Activated CD8-positive, alpha-beta memory T cell treated with anti-CD3 and anti-CD28 coated beads, Interleukin-2, amount 10 ng/mL, durations not matched to agents 7 days and 5 days (primary cell): ENCODE data around the gene AP3S2. TPM values are rescaled to one million over a fixed set of nuclear protein-coding genes. Genes with fewer than 3 reads are reported as not detected.
"Not testable (repeated sequence)": the region's sequence is repeated elsewhere in the genome, so short reads cannot be mapped to it uniquely, and the experiment has no call there.

ENCODE experiments used
- ATAC-seq: fragments of 150-1000 bp; cut with Tn5 transposase; one replicate; pipeline ENCODE4 v1.10.0; 2021; ENCODE audit warnings: moderate library complexity
- CTCF ChIA-PET: fragments of 350-600 bp; sonication (Branson Sonifier 250); formaldehyde crosslinking; loops from one replicate; lab custom pipeline; 2021; ENCODE audit warnings: antibody characterized with exemption; lab: Charles Lee
- DNase-seq: peaks from one replicate; pipeline ENCODE4 v3.0.0-alpha.2; 2020
- H3K27ac Mint-ChIP-seq: one replicate; pipeline ENCODE4 v1.8.0; 2021; ENCODE audit warnings: mild to moderate bottlenecking, mixed read lengths
- H3K27me3 Mint-ChIP-seq: one replicate; pipeline ENCODE4 v1.8.0; 2021; ENCODE audit warnings: mixed read lengths
- H3K36me3 Mint-ChIP-seq: one replicate; pipeline ENCODE4 v1.8.0; 2021; ENCODE audit warnings: mild to moderate bottlenecking, mixed read lengths
- H3K4me1 Mint-ChIP-seq: one replicate; pipeline ENCODE4 v1.8.0; 2021; ENCODE audit warnings: mixed read lengths
- H3K4me3 Mint-ChIP-seq: one replicate; pipeline ENCODE4 v1.8.0; 2021; ENCODE audit warnings: mild to moderate bottlenecking, moderate library complexity, mixed read lengths
- H3K9me3 Mint-ChIP-seq: one replicate; pipeline ENCODE4 v1.8.0; 2022; ENCODE audit warnings: low read depth, mixed read lengths
- total RNA-seq, 2 experiments: library from RNA; stranded (reverse); gene quantifications; one replicate each; pipeline ENCODE4 v1.2.3, GENCODE V29; 2021

Gene AP3S2
- total RNA-seq, 2 experiments from 2014 or later, result 22.2 to 26.5 TPM

GRCh38 chr15:89874926-89875564 is 18.7 kb downstream of the AP3S2 start:
- Mint-ChIP-seq H3K27ac (no peak overlapping the region), H3K4me3 (no peak overlapping the region), H3K9me3 (no peaks in the 10 kb centered on the region), H3K4me1 (peaks cover 3% of the 10 kb centered on the region), H3K36me3 (peaks cover 11% of the 10 kb centered on the region), H3K27me3 (no peaks in the 10 kb centered on the region)
- DNase-seq, result peak; percentile 88
- CTCF ChIA-PET, result interaction anchor here (0.6 to 8.9 kb wide), 50 partner anchors 8 to 230 kb away, joined by 3 to 113 read pairs (median 4); partner anchors contain the start of genes ANPEP and AP3S2
- peak; percentile 100 for ATAC-seq

- CTCF ChIA-PET, result interaction anchor here (8.9 kb wide), 1 partner anchor 111 kb away, joined by 113 read pairs; no protein-coding TSS in a partner anchor
- H3K4me3 Mint-ChIP-seq, result no peak overlapping the region
- no peak for ATAC-seq
- no peak for DNase-seq
- H3K36me3 Mint-ChIP-seq, result peaks cover 10% of the 10 kb centered on the region
- no peaks in the 10 kb centered on the region for H3K9me3 Mint-ChIP-seq
- H3K27me3 Mint-ChIP-seq, result no peaks in the 10 kb centered on the region
- no peak overlapping the region for H3K27ac Mint-ChIP-seq
- peaks cover 3% of the 10 kb centered on the region for H3K4me1 Mint-ChIP-seq
Observed at GRCh38 chr15:89870688-89871288, 23.0 kb downstream of the AP3S2 start.

DNA sequence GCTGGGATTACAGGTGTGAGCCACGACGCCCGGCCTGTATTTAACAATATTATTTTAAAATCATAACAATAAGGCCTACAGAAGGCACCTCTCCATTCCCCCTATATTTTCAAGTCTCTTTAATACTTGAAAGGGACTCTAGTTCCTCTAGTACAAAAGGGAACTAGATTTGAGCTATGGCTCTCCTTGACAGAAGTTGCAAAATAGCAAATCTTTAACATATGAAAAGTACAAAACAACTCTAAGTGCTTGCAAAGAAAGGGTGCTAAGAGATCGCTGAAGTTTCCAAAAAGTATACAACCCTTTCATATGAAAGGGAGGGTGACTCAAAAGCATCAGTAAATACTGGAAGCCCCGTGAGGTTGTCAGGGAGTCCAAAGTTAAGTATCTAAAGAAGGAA is 23.8 kb downstream of the AP3S2 start:
- peaks cover under 1% of the 10 kb centered on the region for H3K4me1 Mint-ChIP-seq
- ATAC-seq (no peak), DNase-seq (no peak)
- no peaks in the 10 kb centered on the region for H3K27me3 Mint-ChIP-seq
- H3K9me3 Mint-ChIP-seq, result no peaks in the 10 kb centered on the region
- H3K4me3 Mint-ChIP-seq, result no peak overlapping the region
- CTCF ChIA-PET, result no interaction called here
- H3K27ac Mint-ChIP-seq, result no peak overlapping the region
- peaks cover 11% of the 10 kb centered on the region for H3K36me3 Mint-ChIP-seq

GRCh38 chr15:89869490-89869889 is 24.3 kb downstream of the AP3S2 start:
- CTCF ChIA-PET, DNase-seq, H3K27ac Mint-ChIP-seq, H3K27me3 Mint-ChIP-seq, ATAC-seq, H3K9me3 Mint-ChIP-seq, H3K4me1 Mint-ChIP-seq, H3K4me3 Mint-ChIP-seq: not testable (repeated sequence)
- H3K36me3 Mint-ChIP-seq, result peaks cover 11% of the 10 kb centered on the region

DNA sequence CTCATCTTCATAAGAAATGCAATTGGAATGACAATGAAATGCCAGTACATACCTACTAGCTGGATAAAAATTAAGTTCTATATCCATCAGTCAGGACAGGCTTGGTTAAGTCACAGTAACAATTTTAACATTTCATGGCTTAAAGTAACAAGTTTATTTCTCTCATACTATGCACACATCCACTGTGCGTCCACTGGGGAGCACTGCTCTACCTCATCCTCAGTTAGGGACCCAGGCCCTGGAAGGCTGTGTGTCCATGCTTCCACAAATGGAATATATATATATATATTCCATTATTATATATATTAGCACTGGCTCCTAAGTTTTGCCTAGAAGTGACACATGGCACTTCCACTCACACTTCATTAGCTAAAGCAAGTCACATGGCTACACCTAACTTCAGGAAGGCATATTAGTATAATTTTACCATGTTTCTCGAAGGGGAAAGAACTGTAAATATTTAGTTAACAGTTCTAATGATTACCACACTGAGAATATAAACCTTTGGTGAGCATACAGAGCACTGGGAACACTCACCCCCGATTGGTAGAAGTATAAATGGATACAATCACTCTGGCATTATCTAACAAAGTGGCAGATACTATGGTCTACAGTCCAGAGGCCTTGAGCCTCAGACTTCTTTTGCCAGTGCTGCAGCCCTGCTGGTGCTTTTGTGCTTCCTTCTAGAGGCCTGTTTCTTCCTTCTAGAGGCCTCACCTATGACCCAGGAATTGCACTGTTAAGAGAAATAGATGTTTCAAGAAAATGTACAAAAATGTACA is 28.6 kb downstream of the AP3S2 start:
- CTCF ChIA-PET, result interaction anchor here (3.1 kb wide), 1 partner anchor 10 kb away, joined by 19 read pairs; no protein-coding TSS in a partner anchor

DNA sequence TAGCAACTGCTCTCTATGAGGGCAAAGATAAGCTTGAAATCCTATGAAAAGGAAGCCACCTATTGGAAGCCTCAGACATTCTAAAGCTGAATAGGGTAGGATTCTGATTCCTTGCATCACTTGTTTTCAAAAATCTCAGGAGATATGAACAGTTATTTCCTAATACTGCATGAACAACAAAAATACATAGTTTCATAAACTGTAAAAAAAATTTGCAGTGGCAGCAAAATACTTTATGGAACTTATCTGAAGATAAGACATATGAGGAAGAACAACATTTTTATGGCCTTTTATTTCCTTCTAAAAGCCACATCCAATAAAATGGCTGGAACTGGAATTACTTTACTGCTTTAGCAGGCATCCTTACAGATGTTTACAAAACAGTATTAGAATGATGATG is 29.9 kb downstream of the AP3S2 start:
- Mint-ChIP-seq H3K4me1 (peaks cover 12% of the 10 kb centered on the region), H3K36me3 (peaks cover 8% of the 10 kb centered on the region), H3K27me3 (no peaks in the 10 kb centered on the region), H3K27ac (no peak overlapping the region), H3K4me3 (no peak overlapping the region), H3K9me3 (no peaks in the 10 kb centered on the region)
- ATAC-seq (no peak), DNase-seq (no peak)
- CTCF ChIA-PET, result interaction anchor here (1.3 to 3.1 kb wide), 4 partner anchors 11 to 107 kb away, joined by 3 to 19 read pairs (median 3); no protein-coding TSS in a partner anchor

More for the DNA sequence above, 28.6 kb downstream of the AP3S2 start:
- Mint-ChIP-seq H3K27ac (no peak overlapping the region), H3K36me3 (peaks cover 11% of the 10 kb centered on the region), H3K27me3 (no peaks in the 10 kb centered on the region), H3K4me1 (peaks cover 9% of the 10 kb centered on the region), H3K4me3 (no peak overlapping the region), H3K9me3 (no peaks in the 10 kb centered on the region)
- DNase-seq (no peak), ATAC-seq (no peak)

GRCh38 chr15:89860891-89861290 is 32.9 kb downstream of the AP3S2 start:
- Mint-ChIP-seq H3K27ac (no peak overlapping the region), H3K4me3 (no peak overlapping the region), H3K4me1 (peaks cover 12% of the 10 kb centered on the region), H3K9me3 (no peaks in the 10 kb centered on the region), H3K27me3 (no peaks in the 10 kb centered on the region), H3K36me3 (peaks cover 13% of the 10 kb centered on the region)
- CTCF ChIA-PET, result interaction anchor here (1.6 to 2.3 kb wide), 2 partner anchors 14 to 100 kb away, joined by 5 to 8 read pairs; no protein-coding TSS in a partner anchor
- DNase-seq, result no peak
- no peak for ATAC-seq

DNA sequence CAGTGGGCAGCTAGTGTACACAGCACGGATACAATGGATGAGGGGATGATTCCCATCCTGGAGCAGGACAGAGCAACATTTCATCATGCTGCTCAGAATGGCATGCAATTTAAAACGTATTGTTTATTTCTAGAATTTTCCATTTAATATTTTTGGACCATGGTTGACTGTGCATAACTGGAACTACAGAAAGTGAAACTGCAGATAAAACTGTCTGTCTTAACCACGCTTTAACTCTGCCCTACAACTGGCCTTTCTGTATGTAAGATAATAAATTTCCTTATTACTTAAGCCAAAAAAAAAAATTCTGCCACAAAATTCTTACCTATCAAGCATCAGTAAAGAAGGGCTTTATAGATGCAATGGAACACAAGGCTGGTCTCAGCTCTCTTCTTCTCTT is 33.4 kb downstream of the AP3S2 start:
- peaks cover 12% of the 10 kb centered on the region for H3K4me1 Mint-ChIP-seq
- CTCF ChIA-PET, result interaction anchor here (1.6 to 2.3 kb wide), 2 partner anchors 15 to 100 kb away, joined by 5 to 8 read pairs; no protein-coding TSS in a partner anchor
- peak overlapping the region; percentile 56 for H3K27ac Mint-ChIP-seq
- no peak overlapping the region for H3K4me3 Mint-ChIP-seq
- ATAC-seq (no peak), DNase-seq (no peak)
- H3K27me3 Mint-ChIP-seq, result no peaks in the 10 kb centered on the region
- peaks cover 11% of the 10 kb centered on the region for H3K36me3 Mint-ChIP-seq
- no peaks in the 10 kb centered on the region for H3K9me3 Mint-ChIP-seq

- Mint-ChIP-seq H3K4me3 (no peak overlapping the region), H3K4me1 (peaks cover 12% of the 10 kb centered on the region), H3K36me3 (peaks cover 11% of the 10 kb centered on the region), H3K9me3 (no peaks in the 10 kb centered on the region), H3K27ac (no peak overlapping the region), H3K27me3 (no peaks in the 10 kb centered on the region)
- no peak for DNase-seq
- no peak for ATAC-seq
- CTCF ChIA-PET, result no interaction called here
Observed at GRCh38 chr15:89858661-89859458, 34.9 kb downstream of the AP3S2 start.

DNA sequence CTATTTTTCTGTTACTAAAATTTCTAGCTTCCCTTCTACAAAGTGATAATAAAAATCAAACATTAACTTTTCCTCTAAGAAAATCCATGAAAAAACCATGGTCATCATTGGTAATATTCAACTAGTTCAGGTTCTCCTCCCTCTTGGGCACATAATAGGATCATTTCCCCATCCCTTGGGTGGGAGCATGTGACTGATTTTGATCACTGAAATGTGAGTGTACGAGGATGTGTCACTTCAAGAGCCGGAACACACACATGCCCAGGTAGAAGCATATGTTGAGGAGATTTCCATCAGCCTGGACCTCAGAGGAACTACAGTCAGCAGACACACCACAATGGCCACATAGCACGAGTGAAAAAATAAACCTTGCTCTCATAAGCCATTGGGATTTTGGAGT is 36.1 kb downstream of the AP3S2 start:
- DNase-seq, result no peak
- no peak overlapping the region for H3K4me3 Mint-ChIP-seq
- CTCF ChIA-PET, result interaction anchor here (0.7 to 1.2 kb wide), 2 partner anchors 9 to 1441 kb away, joined by 3 to 4 read pairs; no protein-coding TSS in a partner anchor
- no peaks in the 10 kb centered on the region for H3K9me3 Mint-ChIP-seq
- H3K27ac Mint-ChIP-seq, result no peak overlapping the region
- no peaks in the 10 kb centered on the region for H3K27me3 Mint-ChIP-seq
- peaks cover 12% of the 10 kb centered on the region for H3K4me1 Mint-ChIP-seq
- ATAC-seq, result no peak
- H3K36me3 Mint-ChIP-seq, result peaks cover 11% of the 10 kb centered on the region

DNA sequence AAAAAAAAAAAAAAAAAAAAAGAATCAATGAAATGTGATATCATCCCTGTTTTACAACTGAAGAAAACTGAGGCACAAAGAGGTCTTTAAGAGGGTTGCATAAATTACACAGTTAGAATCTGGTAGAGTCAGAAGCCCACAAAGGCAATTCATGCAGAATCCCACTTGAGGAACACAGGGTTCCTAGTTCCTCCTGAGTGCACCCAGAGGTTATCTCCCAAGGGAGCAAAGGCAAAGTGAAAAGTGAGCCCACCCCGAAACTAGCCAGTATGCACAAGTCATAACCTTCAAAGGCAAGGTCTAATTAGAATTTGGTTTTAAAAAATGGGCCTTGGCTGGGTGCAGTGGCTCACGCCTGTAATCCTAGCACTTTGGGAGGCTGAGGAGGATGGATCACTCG is 37.8 kb downstream of the AP3S2 start:
- no peak overlapping the region for H3K27ac Mint-ChIP-seq
- H3K27me3 Mint-ChIP-seq, result no peaks in the 10 kb centered on the region

GRCh38 chr15:89854863-89855262 is 38.9 kb downstream of the AP3S2 start:
- H3K36me3 Mint-ChIP-seq, result peaks cover 13% of the 10 kb centered on the region
- H3K4me1 Mint-ChIP-seq, CTCF ChIA-PET, H3K4me3 Mint-ChIP-seq, H3K9me3 Mint-ChIP-seq, H3K27ac Mint-ChIP-seq, H3K27me3 Mint-ChIP-seq, DNase-seq, ATAC-seq: not testable (repeated sequence)

More for the DNA sequence above, 37.8 kb downstream of the AP3S2 start:
- CTCF ChIA-PET, result interaction anchor here (0.7 kb wide), 2 partner anchors 23 to 83 kb away, joined by 3 to 4 read pairs; no protein-coding TSS in a partner anchor
- no peak overlapping the region for H3K4me3 Mint-ChIP-seq
- no peaks in the 10 kb centered on the region for H3K9me3 Mint-ChIP-seq
- H3K36me3 Mint-ChIP-seq, result peaks cover 13% of the 10 kb centered on the region
- no peak for DNase-seq
- H3K4me1 Mint-ChIP-seq, result peaks cover 17% of the 10 kb centered on the region
- no peak for ATAC-seq
